ENCODE results near the gene EDARADD. TPM values are rescaled to one million over a fixed set of nuclear protein-coding genes. Genes with fewer than 3 reads are reported as not detected.

Gene EDARADD
- total RNA-seq, 1 donor from 2014 or later, result 12.3 TPM

DNA sequence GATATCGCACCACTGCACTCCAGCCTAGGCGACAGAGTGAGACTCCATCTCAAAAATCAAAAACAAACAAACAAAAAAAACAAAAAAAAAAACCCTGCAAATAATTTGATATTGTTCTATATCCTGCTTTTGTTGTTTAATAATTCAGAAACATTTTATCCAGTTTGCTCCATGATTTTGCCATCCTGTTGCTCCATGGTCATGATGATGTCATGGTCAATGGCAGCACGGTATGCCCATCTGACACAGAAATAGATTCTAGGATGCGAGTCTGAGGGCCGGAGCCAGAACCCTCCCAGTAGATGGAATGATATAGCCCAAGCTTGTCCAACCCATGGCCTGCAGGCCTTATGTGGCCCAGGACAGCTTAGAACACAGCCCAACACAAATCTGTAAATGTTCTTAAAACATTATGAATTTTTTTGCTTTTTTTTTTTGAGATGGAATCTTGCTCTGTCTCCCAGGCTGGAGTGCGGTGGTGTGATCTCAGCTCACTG, 39.8 kb downstream of the EDARADD start:
- H3K9me3 Mint-ChIP-seq (ENCODE audit: low read depth), result peaks cover 6% of the 10 kb centered on the region
- no peaks in the 10 kb centered on the region for H3K27me3 Mint-ChIP-seq
- TF ChIP-seq, protein P1, sequence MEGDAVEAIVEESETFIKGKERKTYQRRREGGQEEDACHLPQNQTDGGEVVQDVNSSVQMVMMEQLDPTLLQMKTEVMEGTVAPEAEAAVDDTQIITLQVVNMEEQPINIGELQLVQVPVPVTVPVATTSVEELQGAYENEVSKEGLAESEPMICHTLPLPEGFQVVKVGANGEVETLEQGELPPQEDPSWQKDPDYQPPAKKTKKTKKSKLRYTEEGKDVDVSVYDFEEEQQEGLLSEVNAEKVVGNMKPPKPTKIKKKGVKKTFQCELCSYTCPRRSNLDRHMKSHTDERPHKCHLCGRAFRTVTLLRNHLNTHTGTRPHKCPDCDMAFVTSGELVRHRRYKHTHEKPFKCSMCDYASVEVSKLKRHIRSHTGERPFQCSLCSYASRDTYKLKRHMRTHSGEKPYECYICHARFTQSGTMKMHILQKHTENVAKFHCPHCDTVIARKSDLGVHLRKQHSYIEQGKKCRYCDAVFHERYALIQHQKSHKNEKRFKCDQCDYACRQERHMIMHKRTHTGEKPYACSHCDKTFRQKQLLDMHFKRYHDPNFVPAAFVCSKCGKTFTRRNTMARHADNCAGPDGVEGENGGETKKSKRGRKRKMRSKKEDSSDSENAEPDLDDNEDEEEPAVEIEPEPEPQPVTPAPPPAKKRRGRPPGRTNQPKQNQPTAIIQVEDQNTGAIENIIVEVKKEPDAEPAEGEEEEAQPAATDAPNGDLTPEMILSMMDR (IDR thresholded peaks at IDR 0.05; ENCODE audit: unreplicated experiment), result no peak
- H3K4me1 Mint-ChIP-seq (ENCODE audit: low read depth), result peaks cover 3% of the 10 kb centered on the region
- H3K27ac Mint-ChIP-seq, result no peak overlapping the region
- no peak overlapping the region for H3K4me3 Mint-ChIP-seq (ENCODE audit: low read depth)
- no peak for DNase-seq (ENCODE audit: low spot score, unreplicated experiment)
- peaks cover 38% of the 10 kb centered on the region for H3K36me3 Mint-ChIP-seq (ENCODE audit: insufficient read depth)

DNA sequence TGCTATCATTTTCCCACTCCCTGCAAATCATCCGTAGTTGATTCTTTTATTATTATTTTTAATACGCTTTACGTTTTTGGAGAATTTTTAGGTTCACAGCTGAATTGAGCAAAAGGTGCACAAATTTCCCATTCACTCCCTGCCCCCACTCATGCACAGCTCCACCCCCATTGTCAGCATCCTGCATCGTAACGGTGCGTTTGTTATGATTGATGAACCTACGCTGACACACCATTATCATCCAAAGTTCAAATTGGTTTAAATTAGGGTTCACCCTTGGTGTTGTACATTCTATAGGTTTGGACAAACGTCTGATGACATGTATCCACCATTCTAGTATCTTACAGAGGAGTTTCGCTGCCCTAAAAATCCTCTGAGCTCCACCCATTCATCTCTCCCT, 44.5 kb downstream of the EDARADD start:
- no peak overlapping the region for H3K4me3 Mint-ChIP-seq (ENCODE audit: low read depth)
- peaks cover 2% of the 10 kb centered on the region for H3K4me1 Mint-ChIP-seq (ENCODE audit: low read depth)
- no peak for DNase-seq (ENCODE audit: low spot score, unreplicated experiment)
- peaks cover 51% of the 10 kb centered on the region for H3K36me3 Mint-ChIP-seq (ENCODE audit: insufficient read depth)
- H3K27ac Mint-ChIP-seq, result no peak overlapping the region
- H3K27me3 Mint-ChIP-seq, result no peaks in the 10 kb centered on the region
- TF ChIP-seq, protein P1 (IDR thresholded peaks at IDR 0.05; ENCODE audit: unreplicated experiment), result no peak
- H3K9me3 Mint-ChIP-seq (ENCODE audit: low read depth), result peaks cover 22% of the 10 kb centered on the region

DNA sequence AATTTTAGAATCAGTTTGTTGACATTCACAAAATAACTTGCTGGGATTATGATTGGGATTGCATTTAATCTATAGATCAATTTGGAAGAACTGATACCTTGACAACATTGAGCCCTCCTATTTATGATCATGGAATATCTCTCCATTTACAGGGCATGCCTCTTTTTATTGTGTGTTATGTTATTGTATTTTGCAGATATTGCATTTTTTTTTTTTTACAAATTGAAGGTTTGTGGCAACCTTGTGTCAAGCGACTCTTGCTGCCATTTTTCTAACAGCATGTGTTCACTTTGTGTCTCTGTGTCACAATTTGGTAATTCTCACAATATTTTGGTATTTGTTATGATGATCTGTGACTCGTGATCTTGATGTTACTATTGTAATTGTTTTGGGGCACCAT, 46.3 kb downstream of the EDARADD start:
- Mint-ChIP-seq H3K4me3 (ENCODE audit: low read depth) (no peak overlapping the region), H3K27me3 (no peaks in the 10 kb centered on the region), H3K4me1 (ENCODE audit: low read depth) (peaks cover 2% of the 10 kb centered on the region), H3K27ac (no peak overlapping the region), H3K9me3 (ENCODE audit: low read depth) (peaks cover 28% of the 10 kb centered on the region), H3K36me3 (ENCODE audit: insufficient read depth) (peaks cover 58% of the 10 kb centered on the region)
- no peak for DNase-seq (ENCODE audit: low spot score, unreplicated experiment)
- TF ChIP-seq, protein P1 (IDR thresholded peaks at IDR 0.05; ENCODE audit: unreplicated experiment), result no peak

DNA sequence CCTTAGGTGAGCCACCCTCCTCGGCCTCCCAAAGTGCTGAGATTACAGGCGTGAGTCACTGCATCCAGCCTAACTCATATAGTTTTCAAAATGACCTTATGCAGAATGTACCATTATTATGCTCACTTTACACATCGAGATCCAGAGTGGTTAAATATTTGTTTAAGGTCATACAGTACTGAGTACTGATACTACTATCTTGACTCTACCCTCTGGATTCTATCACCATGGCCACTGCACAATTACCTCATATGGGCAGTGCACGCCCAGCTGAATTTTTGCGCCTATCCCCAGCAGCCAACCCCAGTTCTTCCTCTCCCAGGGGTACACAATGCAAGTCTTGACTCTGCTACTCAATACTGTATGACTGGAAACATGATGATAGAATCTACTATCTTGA, 56.7 kb downstream of the EDARADD start:
- no peak for DNase-seq (ENCODE audit: low spot score, unreplicated experiment)
- Mint-ChIP-seq H3K4me3 (ENCODE audit: low read depth) (no peak overlapping the region), H3K27me3 (no peaks in the 10 kb centered on the region), H3K4me1 (ENCODE audit: low read depth) (no peaks in the 10 kb centered on the region), H3K9me3 (ENCODE audit: low read depth) (peaks cover 3% of the 10 kb centered on the region), H3K27ac (peak overlapping the region; percentile 27), H3K36me3 (ENCODE audit: insufficient read depth) (peaks cover 8% of the 10 kb centered on the region)
- TF ChIP-seq, protein P1 (IDR thresholded peaks at IDR 0.05; ENCODE audit: unreplicated experiment), result no peak

DNA sequence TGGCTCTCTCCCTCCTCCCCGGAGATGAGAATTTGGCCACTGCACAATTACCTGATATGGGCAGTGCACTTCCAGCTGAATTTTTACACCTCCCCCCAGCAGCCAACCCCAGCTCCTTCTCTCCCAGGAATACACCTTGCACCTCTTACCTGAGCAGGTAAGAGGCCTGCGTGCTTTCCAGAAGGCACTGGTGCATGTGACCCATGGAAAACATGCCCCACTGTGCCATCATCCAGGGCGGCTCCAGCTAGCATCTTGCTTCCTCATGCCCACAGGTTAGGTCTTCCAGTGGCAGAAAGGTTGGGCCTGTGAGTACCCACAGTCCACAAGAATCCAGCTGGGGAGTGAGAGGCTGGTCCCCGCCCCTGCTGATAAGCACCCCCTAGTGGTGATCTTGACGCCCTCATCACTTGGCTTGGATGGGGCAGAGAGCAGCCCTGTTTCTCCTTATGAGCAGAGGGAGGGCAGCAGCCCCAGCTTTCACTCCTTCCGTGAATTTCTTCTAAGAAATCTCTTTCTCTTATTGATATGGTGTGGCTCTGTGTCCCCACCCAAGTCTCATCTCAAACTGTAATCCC, 57.8 kb downstream of the EDARADD start:
- no peak overlapping the region for H3K4me3 Mint-ChIP-seq (ENCODE audit: low read depth)
- H3K36me3 Mint-ChIP-seq (ENCODE audit: insufficient read depth), result peaks cover 9% of the 10 kb centered on the region
- TF ChIP-seq, protein P1 (IDR thresholded peaks at IDR 0.05; ENCODE audit: unreplicated experiment), result peak; percentile 40
- no peak overlapping the region for H3K27ac Mint-ChIP-seq
- no peaks in the 10 kb centered on the region for H3K27me3 Mint-ChIP-seq
- peaks cover 6% of the 10 kb centered on the region for H3K4me1 Mint-ChIP-seq (ENCODE audit: low read depth)
- no peaks in the 10 kb centered on the region for H3K9me3 Mint-ChIP-seq (ENCODE audit: low read depth)
- no peak for DNase-seq (ENCODE audit: low spot score, unreplicated experiment)
